ENCODE measurements around the gene CHI3L2.
"Not testable (repeated sequence)": the region's sequence is repeated elsewhere in the genome, so short reads cannot be mapped to it uniquely, and the experiment has no call there.

GRCh38 chr1:111215285-111215684, 12.2 kb upstream of the CHI3L2 start:
- not testable (repeated sequence) for TF ChIP-seq FOXK1 (CRISPR knock-in tag; IDR thresholded peaks at IDR 0.05); TP53 (CRISPR knock-in tag; IDR thresholded peaks at IDR 0.05); ELF4 (CRISPR knock-in tag; IDR thresholded peaks at IDR 0.05; ENCODE audit: low read depth); CTCF (IDR thresholded peaks at IDR 0.05); KAT7 (CRISPR knock-in tag; IDR thresholded peaks at IDR 0.05; ENCODE audit: borderline replicate concordance)

Data from WTC11 (cell line).